ENCODE measurements around the gene LRRC7.

DNA sequence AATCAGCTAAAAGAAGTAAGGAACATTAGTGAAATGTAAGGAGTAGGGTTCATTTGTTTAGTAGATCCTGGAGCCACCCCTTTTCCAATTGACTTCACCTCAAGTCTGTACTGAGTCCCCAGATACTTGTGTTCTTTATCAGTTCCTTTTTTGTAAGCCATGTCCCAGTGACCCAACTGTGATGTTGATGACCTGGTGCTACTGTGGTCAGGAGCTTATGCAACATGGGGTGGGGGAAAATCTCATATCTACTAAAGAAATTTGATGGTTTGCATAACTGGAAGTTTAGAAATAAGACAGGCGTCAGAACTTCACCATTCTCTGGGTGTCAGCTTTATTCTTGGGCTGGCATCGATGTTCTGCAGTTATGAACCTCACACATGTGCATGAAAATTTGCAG is 120.5 kb downstream of the LRRC7 start:
- TF ChIP-seq CTCF (IDR thresholded peaks at IDR 0.05; ENCODE audit: poor library complexity): no peak
- no peak for TF ChIP-seq EZH2 (IDR thresholded peaks at IDR 0.05; ENCODE audit: borderline replicate concordance)
